A549 treated with Mapracorat at 1 μM for 4 hours (cell line): ENCODE data around the gene APBA3. TPM values are rescaled to one million over a fixed set of nuclear protein-coding genes. Genes with fewer than 3 reads are reported as not detected.

Source experiments
- total RNA-seq: library from RNA; stranded (reverse); fragments of 200-300 nt; extraction: Qiagen RNA extraction; gene quantifications from 5 replicates; pipeline ENCODE4 v1.2.3, GENCODE V29; 2022

APBA3 gene, protein sequence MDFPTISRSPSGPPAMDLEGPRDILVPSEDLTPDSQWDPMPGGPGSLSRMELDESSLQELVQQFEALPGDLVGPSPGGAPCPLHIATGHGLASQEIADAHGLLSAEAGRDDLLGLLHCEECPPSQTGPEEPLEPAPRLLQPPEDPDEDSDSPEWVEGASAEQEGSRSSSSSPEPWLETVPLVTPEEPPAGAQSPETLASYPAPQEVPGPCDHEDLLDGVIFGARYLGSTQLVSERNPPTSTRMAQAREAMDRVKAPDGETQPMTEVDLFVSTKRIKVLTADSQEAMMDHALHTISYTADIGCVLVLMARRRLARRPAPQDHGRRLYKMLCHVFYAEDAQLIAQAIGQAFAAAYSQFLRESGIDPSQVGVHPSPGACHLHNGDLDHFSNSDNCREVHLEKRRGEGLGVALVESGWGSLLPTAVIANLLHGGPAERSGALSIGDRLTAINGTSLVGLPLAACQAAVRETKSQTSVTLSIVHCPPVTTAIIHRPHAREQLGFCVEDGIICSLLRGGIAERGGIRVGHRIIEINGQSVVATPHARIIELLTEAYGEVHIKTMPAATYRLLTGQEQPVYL
- 7.2 to 13.1 TPM (median 10.9 TPM) in 5 replicates for total RNA-seq

DNA sequence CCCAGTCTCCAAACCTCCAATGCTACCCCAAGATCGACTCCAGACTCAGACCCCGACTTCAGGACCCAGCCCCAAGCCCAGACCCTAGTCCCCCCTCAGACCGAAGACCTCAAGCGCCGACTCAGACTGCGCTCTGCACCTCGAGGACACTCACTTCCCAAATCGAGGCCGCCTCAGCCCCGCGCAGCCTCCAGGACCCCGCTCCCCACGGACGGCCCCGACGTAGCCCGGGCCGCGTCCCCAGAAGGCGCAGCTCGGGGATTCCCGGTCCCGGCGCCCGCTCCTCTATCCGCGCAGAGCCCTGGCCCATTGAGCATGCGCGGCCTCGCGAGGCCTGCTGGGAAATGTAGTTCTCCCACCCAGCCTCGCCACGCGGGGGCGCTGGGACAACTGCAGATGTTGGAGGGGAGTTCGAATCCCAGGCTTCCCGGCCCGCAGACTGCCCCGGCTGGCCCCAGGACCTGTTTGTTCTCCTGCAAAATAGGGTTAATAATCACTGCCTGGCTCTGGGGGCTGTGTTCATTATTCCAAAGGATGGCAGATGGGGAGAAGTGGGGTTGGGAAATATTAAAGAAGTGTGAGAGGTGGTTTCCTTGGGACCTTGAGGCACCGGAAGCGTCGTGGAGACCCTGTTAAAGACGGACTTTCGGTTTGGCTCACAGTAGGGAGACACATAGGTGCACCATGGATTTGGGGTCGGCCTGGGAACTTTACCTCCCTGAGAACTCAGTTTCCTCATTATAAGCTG is at the start of gene APBA3:
TSS of gene APBA3 (minus strand) at position 311 of the 748 bp plus-strand sequence. CDS start 1,428 bp downstream, outside the sequence.

DNA sequence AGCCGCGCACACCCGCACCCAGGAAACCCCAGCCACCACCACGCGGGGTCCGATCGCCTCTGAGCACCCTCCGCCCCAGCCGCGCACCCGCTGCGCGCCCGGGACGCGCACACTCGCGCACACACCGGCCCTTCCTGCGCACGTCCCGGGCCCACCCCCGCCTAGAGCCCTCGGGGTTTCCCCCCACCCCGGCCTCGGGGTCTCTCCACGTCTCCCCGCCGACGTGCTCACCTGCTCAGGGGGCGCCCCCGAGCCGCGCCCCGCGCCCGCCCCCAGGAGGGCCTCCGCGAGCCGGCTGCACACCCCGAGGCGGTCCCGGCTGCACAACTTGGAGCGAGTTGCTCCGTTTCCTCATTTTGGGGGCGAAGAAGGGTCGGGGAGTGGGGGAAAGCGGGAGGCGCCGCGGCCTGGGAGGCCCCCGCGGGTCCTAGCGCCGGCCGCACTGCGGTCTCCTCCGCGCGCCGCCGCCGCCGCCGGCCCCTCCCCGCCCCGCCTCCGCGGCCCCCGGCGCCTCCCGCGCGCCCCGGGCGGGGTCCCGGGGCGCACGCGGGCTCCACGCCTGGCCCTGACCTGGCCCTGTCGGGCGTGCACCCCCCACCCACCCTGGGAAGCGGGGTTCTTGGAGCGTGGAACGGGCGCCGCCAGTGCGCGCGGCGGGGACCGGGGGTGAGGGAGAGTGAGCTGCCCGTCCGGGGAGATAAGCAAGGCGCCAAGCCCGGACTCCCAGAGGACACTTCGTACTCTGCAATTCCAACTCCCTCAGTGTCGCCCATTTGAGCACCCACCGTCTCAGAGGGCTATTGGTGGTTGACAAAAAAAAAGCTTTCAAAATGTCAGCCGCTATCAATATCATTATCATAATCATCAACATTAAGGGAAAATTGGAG is 24.7 kb upstream of the APBA3 start, which contains the start of gene MATK:
TSS of gene MATK (minus strand) at position 444 of the 887 bp plus-strand sequence. CDS start 1,246 bp downstream, outside the sequence.

DNA sequence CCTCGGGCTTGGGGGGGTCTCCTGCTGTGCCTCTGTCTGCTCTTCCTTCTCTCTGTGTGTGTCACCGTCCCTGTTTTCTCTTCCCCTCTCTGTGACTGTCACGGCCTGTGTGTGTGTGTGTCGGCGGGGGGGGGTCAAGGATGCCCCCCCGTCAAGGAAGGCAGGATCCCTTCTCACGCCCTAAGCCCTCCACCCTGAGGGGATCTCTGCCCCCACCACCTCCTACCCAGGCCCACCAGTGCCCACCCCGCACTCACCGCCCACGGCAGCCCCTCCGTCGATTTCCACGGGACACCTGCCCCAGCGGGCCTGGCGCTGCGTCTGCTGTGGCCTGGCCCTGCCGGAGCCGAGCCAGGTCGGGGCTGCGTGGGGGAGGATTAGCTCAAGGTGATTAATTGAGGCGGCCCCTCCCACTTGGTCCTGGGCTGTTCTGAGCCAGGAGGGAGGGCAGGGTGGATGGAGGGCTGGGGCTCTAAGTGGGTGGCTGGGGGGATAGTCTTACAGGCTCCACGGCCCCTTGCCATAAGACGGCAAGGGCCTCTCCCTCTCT is 10.5 kb upstream of the APBA3 start, which contains the start of gene RAX2:
TSS of gene RAX2 (minus strand) at position 323 of the 550 bp plus-strand sequence. CDS start 486 bp downstream, outside the sequence.

DNA sequence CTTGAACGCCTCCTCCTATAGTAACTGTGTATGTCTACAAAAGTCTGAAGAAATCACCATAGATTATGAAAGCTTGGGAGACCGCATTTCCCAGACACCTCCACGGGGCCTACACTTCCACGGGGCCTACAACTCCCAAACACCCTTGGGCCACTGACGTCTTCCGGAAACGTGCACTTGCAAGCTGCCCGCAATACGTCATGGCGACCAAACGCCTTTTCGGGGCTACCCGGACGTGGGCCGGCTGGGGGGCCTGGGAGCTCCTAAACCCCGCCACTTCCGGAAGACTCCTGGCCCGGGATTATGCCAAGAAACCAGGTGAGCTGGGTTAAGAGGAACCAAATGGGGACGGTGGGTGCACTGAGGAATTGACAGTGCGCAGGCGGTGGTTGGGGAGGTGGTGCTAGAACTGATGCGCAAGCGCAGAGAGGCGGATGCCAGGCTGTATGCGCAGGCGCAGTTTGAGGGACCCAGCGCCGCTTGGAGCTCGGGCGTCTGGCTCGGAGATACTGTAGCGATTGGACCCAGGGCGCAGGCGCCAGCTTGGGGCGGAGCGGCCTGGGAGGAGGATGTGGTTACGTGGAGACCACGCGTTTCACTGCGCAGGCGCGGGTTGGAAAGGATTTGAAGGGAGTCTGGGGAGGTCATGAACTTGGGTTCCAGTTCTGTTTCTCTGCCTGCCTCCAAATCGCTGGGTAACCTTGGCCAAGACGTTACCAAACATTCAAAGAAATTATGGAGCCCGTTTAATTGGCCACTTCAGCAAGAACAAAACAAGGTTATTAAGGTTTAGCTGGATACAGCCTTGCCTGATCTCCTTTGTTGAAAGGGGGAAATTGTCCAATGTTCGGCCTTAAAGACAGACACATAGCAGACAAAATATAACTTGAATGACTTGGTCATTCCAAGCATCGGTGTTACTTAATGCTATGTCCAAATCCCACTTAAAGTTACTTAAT is 1.3 kb upstream of the APBA3 start, which contains the start of gene MRPL54:
TSS of gene MRPL54 (plus strand) at position 182 of the 959 bp plus-strand sequence. CDS start at position 201, 19 bp downstream.

DNA sequence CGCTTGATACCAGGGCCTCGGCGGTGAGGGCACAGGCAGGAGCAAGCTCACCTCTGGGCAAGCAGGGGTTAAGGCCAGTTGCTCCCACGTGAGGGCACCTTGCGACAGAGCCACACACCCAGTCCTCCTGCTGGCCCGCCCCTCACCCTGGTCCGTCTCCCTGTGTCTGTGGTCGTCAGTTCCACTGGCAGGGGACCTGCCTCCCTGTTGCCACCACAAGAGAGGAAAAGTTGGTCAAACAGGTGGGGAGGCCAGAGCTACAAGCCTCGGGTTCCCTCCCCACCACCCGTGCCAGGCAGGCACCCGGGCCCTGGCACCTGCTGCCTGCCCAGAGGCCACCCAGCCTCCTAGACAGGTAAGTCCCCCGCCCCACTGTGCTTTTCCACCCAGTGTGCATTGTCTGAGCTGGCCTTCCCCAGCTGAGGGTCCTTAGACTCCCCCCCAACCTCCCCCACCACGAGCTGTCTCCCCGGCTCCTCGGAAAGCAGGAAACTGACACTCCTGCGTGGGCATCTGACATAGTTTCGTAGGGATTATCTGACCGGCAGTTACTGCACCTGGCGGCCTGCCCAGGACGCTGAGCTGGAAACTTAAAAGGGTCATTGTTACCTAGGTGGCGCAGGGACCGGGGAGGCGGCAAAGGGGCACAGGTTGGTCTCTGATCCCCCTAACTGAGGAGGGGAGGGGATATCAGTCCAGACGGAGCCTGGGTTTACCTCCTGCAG is 53.1 kb downstream of the APBA3 start, which contains the start of gene TJP3:
TSS of gene TJP3 (plus strand) at position 178 of the 725 bp plus-strand sequence. CDS start 20,049 bp downstream, outside the sequence.

Other genes with a start within 250 kb of the APBA3 start
- not detected in 5 replicates for gene TEKTIP1, start 222.5 kb downstream of the APBA3 start, total RNA-seq
- 105 to 153 TPM (median 148 TPM) in 5 replicates for gene MFSD12, start 204.1 kb downstream of the APBA3 start, total RNA-seq
- 40.2 to 70.6 TPM (median 61.9 TPM) in 5 replicates for gene HMG20B, start 188.7 kb downstream of the APBA3 start, total RNA-seq
- 0.17 to 0.26 TPM (median 0.23 TPM) in 5 replicates for gene GIPC3, start 176.2 kb downstream of the APBA3 start, total RNA-seq
- gene TBXA2R, start 154.8 kb downstream of the APBA3 start, total RNA-seq, result 0.79 to 1.5 TPM (median 1.3 TPM) in 5 replicates
- 12.1 to 19.2 TPM (median 18.9 TPM) in 5 replicates for gene CACTIN, start 134.9 kb downstream of the APBA3 start, total RNA-seq
- 7.6 to 12.8 TPM (median 11.8 TPM) in 5 replicates for gene PIP5K1C, start 61.2 kb downstream of the APBA3 start, total RNA-seq
- 0.54 to 1.1 TPM (median 0.65 TPM) in 5 replicates for gene TJP3, start 53.3 kb downstream of the APBA3 start, total RNA-seq
- gene MRPL54, start 990 bp upstream of the APBA3 start, total RNA-seq, result 64.2 to 71.8 TPM (median 65.5 TPM) in 5 replicates
- gene RAX2, start 10.5 kb upstream of the APBA3 start, total RNA-seq, result not detected in 5 replicates
- 0.98 to 1.7 TPM (median 1.4 TPM) in 5 replicates for gene MATK, start 24.7 kb upstream of the APBA3 start, total RNA-seq
- not detected in 5 replicates for gene ZFR2, start 107.3 kb upstream of the APBA3 start, total RNA-seq
- gene ATCAY, start 119.0 kb upstream of the APBA3 start, total RNA-seq, result 0.03 to 0.16 TPM (median 0.11 TPM) in 5 replicates
- gene NMRK2, start 171.4 kb upstream of the APBA3 start, total RNA-seq, result not detected in 5 replicates
- gene DAPK3, start 209.4 kb upstream of the APBA3 start, total RNA-seq, result 42.5 to 44.8 TPM (median 44.2 TPM) in 5 replicates
- gene EEF2, start 223.8 kb upstream of the APBA3 start, total RNA-seq, result 792 to 1,097 TPM (median 1,030 TPM) in 5 replicates
- gene PIAS4, start 246.0 kb upstream of the APBA3 start, total RNA-seq, result 13.9 to 19.5 TPM (median 15.7 TPM) in 5 replicates